Measurements from ENCODE around the gene ERMP1.

Gene ERMP1

DNA sequence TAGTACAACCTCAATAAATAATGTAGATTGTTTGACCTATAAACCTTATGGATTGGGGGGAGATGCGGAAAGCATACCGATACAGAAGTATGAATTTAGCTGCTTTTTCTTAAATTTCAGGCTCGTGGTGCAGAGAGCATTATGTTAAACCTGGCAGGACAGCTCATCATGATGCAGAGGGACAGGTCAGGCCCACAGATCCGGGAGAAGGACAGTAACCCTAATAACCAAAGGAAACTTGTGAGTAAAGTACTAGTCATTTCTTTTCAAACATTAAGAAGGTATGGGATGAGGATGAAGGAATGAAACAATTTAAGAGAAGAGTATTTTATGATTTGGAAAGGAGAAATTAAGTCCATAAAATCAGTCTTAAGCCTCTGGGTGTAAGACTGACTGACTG, 70.5 kb downstream of the ERMP1 start:
- Histone ChIP-seq H3K4me1 (ENCODE audit: control insufficient read depth, insufficient read depth, low read length) (no peaks in the 10 kb centered on the region), H3K9ac (ENCODE audit: low read length) (no peak overlapping the region), H3K4me3 (ENCODE audit: low read length) (no peak overlapping the region), H3K27me3 (ENCODE audit: control insufficient read depth, insufficient read depth, low read length) (no peaks in the 10 kb centered on the region), H3K9me3 (ENCODE audit: control insufficient read depth, low read length) (no peaks in the 10 kb centered on the region), H3K36me3 (ENCODE audit: control insufficient read depth, insufficient read depth, low read length) (peaks cover 4% of the 10 kb centered on the region)

DNA sequence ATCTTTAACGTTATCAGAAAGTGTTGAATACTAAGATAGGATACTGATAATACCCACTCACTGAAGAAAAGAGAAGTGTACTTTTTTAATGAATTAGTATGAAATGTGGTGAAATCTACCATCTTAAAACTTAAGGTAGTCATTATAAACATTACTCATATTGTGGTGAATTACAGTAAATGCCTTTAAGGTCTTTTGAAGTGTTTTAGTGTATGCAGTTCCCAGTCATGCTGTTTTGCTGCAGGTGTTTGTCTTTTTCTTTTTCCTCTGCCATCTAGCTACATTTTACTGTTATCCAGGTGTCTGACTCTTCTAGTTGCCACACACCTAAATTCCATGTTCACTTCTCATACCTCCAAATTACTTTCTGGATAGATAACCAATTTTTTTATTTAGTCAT, 72.6 kb downstream of the ERMP1 start:
- no peaks in the 10 kb centered on the region for H3K9me3 ChIP-seq (ENCODE audit: control insufficient read depth, low read length)
- H3K4me3 ChIP-seq (ENCODE audit: low read length), result no peak overlapping the region
- H3K36me3 ChIP-seq (ENCODE audit: control insufficient read depth, insufficient read depth, low read length), result peaks cover 4% of the 10 kb centered on the region
- H3K9ac ChIP-seq (ENCODE audit: low read length), result no peak overlapping the region
- no peaks in the 10 kb centered on the region for H3K27me3 ChIP-seq (ENCODE audit: control insufficient read depth, insufficient read depth, low read length)
- H3K4me1 ChIP-seq (ENCODE audit: control insufficient read depth, insufficient read depth, low read length), result no peaks in the 10 kb centered on the region

DNA sequence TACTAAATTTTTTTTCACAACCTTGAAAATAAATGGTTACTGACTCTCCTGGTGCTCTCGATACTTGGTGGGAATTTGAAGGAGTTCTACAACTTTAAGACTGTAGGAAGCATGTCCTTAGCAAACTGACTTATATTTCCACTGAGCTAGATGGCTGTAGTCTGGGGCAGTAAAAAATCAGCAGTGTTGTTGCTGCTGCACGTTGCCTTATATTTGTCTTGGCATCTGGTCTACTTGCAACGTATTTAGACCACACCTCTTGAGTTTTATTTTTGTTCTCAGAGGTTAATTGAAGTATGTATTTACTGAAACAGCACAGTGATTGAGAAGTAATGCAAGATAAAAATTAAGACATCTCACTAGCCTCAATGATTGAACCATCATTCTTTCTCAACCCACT, 76.3 kb downstream of the ERMP1 start:
- Histone ChIP-seq H3K4me1 (ENCODE audit: control insufficient read depth, insufficient read depth, low read length) (no peaks in the 10 kb centered on the region), H3K9me3 (ENCODE audit: control insufficient read depth, low read length) (no peaks in the 10 kb centered on the region), H3K27me3 (ENCODE audit: control insufficient read depth, insufficient read depth, low read length) (no peaks in the 10 kb centered on the region), H3K4me3 (ENCODE audit: low read length) (no peak overlapping the region), H3K9ac (ENCODE audit: low read length) (no peak overlapping the region), H3K36me3 (ENCODE audit: control insufficient read depth, insufficient read depth, low read length) (no peaks in the 10 kb centered on the region)

DNA sequence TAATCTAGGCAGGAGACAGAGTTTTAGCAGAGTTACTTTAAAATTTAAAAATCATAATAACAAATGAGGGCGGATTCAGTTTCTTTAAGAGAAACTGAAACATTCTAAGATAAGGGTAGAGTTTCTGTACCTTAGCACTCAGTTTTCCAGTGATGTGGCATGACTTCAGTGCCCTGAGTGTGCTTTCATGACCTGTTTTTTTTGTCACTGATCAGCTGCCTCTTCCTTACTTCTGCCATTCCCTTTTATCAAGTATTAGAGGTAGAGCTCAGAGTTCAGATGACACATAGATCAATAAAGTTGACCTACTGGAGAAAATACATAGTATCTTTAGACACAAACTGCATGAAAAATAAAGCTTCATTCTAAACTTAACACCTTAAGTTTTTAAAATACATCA, 82.3 kb downstream of the ERMP1 start:
- Histone ChIP-seq H3K27me3 (ENCODE audit: control insufficient read depth, insufficient read depth, low read length) (no peaks in the 10 kb centered on the region), H3K4me1 (ENCODE audit: control insufficient read depth, insufficient read depth, low read length) (no peaks in the 10 kb centered on the region), H3K9ac (ENCODE audit: low read length) (no peak overlapping the region), H3K4me3 (ENCODE audit: low read length) (no peak overlapping the region), H3K36me3 (ENCODE audit: control insufficient read depth, insufficient read depth, low read length) (no peaks in the 10 kb centered on the region), H3K9me3 (ENCODE audit: control insufficient read depth, low read length) (no peaks in the 10 kb centered on the region)

DNA sequence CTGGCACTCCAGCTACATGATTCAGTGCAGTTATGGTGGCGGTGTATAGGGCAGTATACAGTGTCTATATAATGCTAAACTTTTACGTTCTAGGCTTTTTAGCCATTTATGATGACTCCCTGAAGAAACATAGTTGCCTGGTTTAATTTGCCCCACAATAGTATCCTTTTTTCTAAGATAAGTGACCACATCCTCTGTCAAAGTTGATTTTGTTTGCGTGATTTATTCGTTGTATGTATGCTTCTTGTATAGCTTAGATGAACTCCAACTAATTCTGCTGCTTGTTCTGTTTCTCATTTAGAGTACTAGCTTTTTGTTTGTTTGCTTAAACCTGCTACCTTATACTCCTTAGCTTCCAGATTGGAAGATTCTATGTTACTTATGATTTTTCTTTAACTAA, 83.6 kb downstream of the ERMP1 start:
- Histone ChIP-seq H3K9ac (ENCODE audit: low read length) (no peak overlapping the region), H3K4me1 (ENCODE audit: control insufficient read depth, insufficient read depth, low read length) (no peaks in the 10 kb centered on the region), H3K36me3 (ENCODE audit: control insufficient read depth, insufficient read depth, low read length) (no peaks in the 10 kb centered on the region), H3K27me3 (ENCODE audit: control insufficient read depth, insufficient read depth, low read length) (no peaks in the 10 kb centered on the region), H3K4me3 (ENCODE audit: low read length) (no peak overlapping the region), H3K9me3 (ENCODE audit: control insufficient read depth, low read length) (no peaks in the 10 kb centered on the region)

DNA sequence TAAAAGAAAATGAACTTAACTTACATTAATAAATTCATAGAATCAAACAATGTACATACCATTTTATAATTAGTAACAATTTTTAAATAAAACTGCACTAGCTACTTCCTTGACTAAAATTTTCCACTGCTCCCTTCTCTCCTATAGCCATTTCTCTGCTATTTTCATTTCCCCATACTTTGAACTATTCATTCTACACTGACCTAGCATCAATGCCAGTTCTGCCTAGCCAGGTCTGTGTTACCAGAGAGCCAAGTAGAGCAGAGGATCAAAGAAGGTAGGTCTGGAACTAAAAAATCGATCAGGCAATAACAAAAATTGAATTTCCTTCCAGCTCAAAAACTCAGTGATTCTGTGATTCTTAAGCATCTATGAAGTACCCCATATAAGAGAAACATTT, 84.5 kb downstream of the ERMP1 start:
- Histone ChIP-seq H3K27me3 (ENCODE audit: control insufficient read depth, insufficient read depth, low read length) (no peaks in the 10 kb centered on the region), H3K9ac (ENCODE audit: low read length) (no peak overlapping the region), H3K9me3 (ENCODE audit: control insufficient read depth, low read length) (no peaks in the 10 kb centered on the region), H3K36me3 (ENCODE audit: control insufficient read depth, insufficient read depth, low read length) (no peaks in the 10 kb centered on the region), H3K4me1 (ENCODE audit: control insufficient read depth, insufficient read depth, low read length) (no peaks in the 10 kb centered on the region), H3K4me3 (ENCODE audit: low read length) (no peak overlapping the region)

DNA sequence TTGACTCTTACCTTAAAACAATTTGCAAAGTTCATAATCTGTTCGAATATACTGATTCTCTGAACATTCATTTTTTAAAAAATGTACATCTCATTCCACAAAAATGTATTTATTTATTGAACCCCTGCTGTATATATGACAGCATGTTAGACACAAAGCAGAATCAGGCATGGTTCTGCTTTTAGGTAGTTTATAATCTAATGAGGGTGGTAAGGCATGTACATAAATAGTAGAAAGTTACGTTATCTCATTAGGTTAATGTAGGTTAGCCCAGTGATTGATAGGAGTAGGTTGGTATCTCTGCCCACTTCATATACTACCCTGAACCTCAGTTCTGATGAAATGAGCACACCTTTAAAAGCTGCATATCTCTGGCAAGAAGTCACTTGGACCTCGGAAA, 89.8 kb downstream of the ERMP1 start:
- no peaks in the 10 kb centered on the region for H3K36me3 ChIP-seq (ENCODE audit: control insufficient read depth, insufficient read depth, low read length)
- H3K9me3 ChIP-seq (ENCODE audit: control insufficient read depth, low read length), result no peaks in the 10 kb centered on the region
- H3K4me3 ChIP-seq (ENCODE audit: low read length), result no peak overlapping the region
- no peak overlapping the region for H3K9ac ChIP-seq (ENCODE audit: low read length)
- no peaks in the 10 kb centered on the region for H3K27me3 ChIP-seq (ENCODE audit: control insufficient read depth, insufficient read depth, low read length)
- no peaks in the 10 kb centered on the region for H3K4me1 ChIP-seq (ENCODE audit: control insufficient read depth, insufficient read depth, low read length)

DNA sequence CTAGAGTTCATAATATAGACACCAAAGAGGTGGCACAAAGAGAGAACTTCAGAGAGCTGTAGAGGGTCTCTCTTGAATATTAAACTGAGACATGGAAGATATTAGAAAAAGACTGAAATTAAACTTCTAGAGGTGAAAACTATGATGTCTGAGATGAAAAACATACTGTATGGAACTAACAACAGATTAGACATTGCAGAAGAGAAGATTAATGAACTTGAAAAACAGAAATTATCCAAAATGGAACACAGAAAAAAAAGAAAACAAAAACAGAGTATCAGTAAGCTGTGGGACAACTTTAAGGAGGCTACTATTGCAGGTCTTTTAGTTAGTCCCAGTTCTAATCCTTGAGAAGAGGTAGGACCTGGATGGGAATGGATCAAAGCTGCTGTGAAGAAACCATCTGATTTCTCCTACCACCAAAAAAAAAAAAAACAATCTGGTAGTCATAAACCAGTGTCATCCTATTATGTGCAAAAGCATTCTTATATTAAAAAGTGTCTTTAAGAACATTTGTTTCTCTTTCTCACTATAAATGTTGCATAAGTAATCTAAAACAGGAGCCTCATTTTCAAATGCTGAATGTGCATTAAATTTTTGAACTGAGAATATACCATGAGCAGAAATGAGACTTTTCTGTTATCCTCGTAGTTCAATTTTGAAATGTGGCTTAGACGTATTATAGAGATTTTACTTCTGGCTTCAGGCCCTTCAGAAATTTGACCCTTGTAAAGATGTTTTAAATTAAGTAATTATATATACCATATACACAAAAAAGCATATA, 96.2 kb downstream of the ERMP1 start:
- no peaks in the 10 kb centered on the region for H3K4me1 ChIP-seq (ENCODE audit: control insufficient read depth, insufficient read depth, low read length)

DNA sequence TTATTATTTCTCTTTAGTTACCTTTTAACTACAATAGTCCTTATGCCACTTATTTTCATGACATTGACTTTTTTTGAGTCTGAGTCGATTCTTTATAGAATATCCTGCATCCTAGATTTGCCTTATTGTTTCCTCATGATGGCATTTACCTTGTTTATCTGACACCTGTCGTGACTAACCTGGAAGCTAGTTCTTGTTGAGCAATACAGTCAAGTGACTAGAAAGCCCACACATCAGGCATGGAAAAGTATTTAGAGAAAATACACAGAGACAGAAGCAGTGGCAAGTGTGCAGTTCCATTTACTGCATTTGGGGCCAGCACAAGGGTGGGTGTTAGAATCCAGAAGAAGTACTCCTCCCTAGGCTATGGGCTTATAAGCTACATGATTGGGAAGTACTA, 97.8 kb downstream of the ERMP1 start:
- Histone ChIP-seq H3K4me1 (ENCODE audit: control insufficient read depth, insufficient read depth, low read length) (no peaks in the 10 kb centered on the region), H3K36me3 (ENCODE audit: control insufficient read depth, insufficient read depth, low read length) (no peaks in the 10 kb centered on the region), H3K9me3 (ENCODE audit: control insufficient read depth, low read length) (no peaks in the 10 kb centered on the region), H3K27me3 (ENCODE audit: control insufficient read depth, insufficient read depth, low read length) (no peaks in the 10 kb centered on the region), H3K4me3 (ENCODE audit: low read length) (no peak overlapping the region), H3K9ac (ENCODE audit: low read length) (no peak overlapping the region)

More for the DNA sequence above, 96.2 kb downstream of the ERMP1 start:
- Histone ChIP-seq H3K9ac (ENCODE audit: low read length) (no peak overlapping the region), H3K9me3 (ENCODE audit: control insufficient read depth, low read length) (no peaks in the 10 kb centered on the region), H3K4me3 (ENCODE audit: low read length) (no peak overlapping the region), H3K27me3 (ENCODE audit: control insufficient read depth, insufficient read depth, low read length) (no peaks in the 10 kb centered on the region), H3K36me3 (ENCODE audit: control insufficient read depth, insufficient read depth, low read length) (no peaks in the 10 kb centered on the region)
